Measurements from ENCODE around the gene RNF112.

The RNF112 gene

DNA sequence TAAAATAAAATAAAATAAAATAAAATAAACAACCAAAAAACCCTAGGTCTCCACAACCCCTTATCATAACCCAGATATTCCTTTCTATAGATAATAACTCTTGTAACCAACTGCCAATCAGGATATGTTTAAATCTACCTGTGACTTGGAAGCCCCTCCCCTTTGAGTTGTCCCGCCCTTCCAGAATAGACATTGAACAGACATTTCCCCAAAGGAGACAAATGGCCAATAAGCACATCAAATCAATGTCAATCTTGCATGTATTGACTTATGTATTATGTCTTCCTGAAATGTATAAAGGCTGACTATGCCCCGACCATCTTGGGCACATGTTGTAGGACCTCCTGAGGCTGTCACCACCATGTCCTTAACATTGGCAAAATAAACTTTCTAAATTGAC, 34.2 kb upstream of the RNF112 start:
- DNase-seq = no peak

DNA sequence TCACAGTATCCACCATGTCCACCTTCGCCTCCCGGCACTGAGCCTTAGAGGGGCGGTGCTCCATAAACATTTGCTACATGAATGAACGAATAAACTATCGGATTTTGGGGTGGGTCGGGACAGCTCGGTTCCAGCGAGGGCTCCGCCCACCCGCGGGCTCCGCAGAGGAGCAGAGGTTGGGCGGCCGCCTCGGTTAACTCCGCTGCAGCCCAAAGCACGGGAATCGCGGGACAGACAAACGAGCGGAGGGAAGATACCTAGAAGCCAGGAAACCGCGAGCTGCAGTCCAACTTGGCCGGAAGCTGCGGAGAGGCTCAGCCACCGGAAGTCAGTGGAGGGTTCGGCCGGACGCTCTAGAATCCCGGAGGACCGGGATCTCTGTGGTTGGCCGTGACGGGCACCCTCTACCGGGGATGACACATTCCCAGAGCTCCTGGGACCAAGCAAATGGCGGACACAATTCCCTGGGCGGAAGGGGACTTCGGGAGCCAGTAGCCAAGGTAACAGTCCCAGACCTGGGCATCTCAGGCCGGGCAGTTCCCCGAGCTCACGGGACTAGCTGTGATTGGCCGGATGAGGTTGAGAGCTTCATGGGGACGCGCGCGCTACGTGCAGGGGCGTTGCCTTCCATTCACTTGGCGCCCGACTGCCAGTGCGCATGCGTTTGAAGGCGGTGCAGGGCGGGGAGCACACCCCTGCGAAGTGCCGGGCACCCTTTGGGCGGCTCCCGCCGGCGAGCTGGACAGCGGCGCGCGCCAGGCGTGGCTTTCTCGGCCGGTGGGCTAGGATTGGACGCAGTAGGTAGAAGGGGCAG, 33.2 kb upstream of the RNF112 start:
- peak; percentile 93 for DNase-seq

DNA sequence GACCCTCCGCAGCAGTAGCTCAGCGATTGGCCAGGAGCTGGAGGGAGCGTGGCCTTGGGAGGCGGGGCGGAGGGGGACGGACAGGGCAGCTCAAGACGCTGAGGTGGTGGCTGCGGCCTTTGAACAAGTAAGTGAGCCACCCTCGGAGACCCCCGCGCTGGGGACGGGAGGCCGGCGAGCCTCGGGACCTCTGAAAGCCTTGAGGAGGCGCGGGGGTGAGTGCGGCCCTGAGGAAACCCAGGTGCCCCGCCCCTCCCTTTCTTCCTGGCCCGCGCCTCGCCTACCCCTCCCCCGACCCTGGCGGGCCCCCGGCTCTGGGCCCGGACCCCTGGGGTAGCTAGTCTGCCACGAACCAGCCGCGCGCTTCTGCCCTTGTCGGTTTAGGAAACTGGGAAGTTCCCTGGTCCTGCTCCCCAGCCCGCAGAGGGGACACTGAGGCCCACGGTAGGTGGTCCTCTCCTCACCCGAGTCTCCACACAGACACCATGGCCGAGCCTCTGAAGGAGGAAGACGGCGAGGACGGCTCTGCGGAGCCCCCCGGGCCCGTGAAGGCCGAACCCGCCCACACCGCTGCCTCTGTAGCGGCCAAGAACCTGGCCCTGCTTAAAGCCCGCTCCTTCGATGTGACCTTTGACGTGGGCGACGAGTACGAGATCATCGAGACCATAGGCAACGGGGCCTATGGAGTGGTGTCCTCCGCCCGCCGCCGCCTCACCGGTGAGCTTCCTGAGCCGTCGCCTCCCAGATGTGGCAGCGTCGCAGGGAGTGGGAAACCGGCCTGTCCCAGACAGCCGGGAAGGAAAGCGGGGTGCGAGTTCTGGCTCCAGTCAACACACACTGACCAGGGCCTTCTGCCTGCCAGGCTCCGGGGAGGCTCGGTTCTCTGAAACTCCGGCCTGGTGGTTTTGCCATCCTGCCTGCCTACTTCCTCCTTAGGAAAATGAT, 32.3 kb upstream of the RNF112 start, which contains the start of gene MAPK7:
MAPK7 (plus strand) TSS at position 83 of the 945 bp plus-strand sequence; CDS start at position 486, 403 bp downstream.
- no peak for DNase-seq

DNA sequence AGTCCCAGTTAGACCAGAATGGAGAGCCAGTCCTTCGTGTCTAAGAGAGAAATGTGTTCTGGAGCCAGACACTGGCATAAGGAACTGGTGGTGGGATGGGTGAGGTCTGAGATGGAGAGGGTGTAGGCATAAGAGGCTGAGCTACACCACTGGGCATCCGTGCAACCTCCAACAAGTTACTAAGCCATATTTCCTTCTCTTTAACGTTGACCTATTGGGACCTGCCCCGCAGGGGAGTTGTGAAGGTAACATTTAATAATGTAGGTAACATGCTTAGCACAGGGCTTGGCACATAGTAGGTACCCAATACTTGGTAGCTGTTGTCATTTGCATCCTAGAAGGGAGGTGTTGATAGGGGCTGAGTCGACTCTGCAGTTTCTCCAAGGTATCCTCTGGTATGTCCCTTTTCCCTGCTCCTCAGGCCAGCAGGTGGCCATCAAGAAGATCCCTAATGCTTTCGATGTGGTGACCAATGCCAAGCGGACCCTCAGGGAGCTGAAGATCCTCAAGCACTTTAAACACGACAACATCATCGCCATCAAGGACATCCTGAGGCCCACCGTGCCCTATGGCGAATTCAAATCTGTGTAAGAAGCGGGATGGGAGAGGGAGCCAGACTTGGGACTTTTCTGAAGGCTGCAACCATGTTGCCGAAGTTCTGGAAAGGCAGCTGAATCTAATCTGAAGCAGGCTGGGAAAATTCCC, 31.5 kb upstream of the RNF112 start:
- DNase-seq = no peak

DNA sequence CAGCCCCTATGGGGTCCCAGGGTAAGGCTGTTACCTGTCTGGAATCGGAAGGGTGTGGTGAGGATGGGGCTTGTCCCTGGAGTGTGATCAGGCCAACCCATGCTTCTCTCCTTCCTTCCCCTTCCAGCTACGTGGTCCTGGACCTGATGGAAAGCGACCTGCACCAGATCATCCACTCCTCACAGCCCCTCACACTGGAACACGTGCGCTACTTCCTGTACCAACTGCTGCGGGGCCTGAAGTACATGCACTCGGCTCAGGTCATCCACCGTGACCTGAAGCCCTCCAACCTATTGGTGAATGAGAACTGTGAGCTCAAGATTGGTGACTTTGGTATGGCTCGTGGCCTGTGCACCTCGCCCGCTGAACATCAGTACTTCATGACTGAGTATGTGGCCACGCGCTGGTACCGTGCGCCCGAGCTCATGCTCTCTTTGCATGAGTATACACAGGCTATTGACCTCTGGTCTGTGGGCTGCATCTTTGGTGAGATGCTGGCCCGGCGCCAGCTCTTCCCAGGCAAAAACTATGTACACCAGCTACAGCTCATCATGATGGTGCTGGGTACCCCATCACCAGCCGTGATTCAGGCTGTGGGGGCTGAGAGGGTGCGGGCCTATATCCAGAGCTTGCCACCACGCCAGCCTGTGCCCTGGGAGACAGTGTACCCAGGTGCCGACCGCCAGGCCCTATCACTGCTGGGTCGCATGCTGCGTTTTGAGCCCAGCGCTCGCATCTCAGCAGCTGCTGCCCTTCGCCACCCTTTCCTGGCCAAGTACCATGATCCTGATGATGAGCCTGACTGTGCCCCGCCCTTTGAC, 30.3 kb upstream of the RNF112 start:
- no peak for DNase-seq

DNA sequence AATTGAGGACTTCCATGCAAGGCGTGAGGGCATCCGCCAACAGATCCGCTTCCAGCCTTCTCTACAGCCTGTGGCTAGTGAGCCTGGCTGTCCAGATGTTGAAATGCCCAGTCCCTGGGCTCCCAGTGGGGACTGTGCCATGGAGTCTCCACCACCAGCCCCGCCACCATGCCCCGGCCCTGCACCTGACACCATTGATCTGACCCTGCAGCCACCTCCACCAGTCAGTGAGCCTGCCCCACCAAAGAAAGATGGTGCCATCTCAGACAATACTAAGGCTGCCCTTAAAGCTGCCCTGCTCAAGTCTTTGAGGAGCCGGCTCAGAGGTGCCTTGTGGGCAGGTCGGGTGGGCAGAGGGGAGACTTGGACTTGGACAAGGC, 29.7 kb upstream of the RNF112 start:
- DNase-seq = no peak

DNA sequence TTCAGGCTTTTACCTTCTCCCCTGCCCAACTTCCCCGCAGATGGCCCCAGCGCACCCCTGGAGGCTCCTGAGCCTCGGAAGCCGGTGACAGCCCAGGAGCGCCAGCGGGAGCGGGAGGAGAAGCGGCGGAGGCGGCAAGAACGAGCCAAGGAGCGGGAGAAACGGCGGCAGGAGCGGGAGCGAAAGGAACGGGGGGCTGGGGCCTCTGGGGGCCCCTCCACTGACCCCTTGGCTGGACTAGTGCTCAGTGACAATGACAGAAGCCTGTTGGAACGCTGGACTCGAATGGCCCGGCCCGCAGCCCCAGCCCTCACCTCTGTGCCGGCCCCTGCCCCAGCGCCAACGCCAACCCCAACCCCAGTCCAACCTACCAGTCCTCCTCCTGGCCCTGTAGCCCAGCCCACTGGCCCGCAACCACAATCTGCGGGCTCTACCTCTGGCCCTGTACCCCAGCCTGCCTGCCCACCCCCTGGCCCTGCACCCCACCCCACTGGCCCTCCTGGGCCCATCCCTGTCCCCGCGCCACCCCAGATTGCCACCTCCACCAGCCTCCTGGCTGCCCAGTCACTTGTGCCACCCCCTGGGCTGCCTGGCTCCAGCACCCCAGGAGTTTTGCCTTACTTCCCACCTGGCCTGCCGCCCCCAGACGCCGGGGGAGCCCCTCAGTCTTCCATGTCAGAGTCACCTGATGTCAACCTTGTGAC, 29.1 kb upstream of the RNF112 start:
- DNase-seq = no peak

DNA sequence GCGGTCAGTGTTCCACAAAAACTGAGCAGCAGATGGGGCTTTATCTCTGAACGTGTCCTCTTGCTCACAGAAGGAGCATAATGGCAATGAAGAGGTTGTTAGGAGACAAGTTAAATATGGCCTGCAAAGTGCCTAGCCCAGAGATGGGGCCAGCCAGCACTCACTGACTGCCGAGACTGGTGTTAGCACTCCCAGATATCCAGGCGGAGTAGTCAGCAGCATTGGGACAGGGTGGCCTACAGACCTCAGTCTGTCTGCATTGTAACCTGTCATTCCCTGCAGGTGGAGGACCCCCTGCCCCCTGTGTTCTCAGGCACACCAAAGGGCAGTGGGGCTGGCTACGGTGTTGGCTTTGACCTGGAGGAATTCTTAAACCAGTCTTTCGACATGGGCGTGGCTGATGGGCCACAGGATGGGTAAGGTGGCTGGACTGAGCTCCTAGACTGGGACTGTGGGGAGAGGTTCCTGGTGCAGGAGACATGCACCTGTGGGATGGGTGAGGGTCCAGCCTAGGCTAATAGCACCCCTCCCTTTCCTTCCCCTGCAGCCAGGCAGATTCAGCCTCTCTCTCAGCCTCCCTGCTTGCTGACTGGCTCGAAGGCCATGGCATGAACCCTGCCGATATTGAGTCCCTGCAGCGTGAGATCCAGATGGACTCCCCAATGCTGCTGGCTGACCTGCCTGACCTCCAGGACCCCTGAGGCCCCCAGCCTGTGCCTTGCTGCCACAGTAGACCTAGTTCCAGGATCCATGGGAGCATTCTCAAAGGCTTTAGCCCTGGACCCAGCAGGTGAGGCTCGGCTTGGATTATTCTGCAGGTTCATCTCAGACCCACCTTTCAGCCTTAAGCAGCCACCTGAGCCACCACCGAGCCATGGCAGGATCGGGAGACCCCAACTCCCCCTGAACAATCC, 28.2 kb upstream of the RNF112 start:
- no peak for DNase-seq

DNA sequence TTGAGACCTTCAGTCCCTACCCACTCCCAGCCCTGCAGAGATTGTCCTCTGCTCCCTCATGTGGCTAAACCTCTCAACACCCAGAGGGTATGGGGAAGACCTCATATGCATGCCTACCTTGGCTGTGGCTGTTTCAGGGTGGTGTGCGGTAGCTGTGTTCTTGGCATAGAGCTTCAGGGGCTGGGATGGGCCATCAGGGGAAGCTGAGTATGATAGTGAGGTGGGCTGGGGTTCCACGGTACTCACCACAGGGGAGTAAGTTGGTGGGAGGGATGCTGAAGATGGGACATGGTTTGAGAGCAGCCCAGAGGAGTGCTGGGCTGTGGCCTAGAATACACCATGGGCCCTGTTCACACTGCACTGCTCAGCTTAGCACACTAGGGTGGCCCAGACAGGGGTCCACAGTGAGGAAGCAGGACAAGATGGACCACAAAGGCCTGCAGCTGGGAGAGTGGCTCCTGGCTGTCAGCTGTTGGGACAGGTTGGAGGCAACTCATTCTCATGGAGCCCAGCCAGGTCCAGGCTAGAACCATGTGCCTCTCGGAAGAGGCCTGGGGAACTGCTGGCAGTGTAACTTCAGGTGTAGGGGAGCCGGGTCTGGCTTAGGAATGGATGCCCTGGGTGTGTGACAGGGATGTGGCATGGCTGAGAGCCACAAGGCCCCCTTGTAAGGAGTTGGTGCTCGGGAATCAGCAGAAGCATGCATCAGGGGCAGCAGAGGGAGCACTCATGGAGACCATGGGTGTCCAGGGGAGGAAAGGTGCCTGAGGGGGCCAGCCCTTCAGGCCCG, 27.2 kb upstream of the RNF112 start:
- no peak for DNase-seq

DNA sequence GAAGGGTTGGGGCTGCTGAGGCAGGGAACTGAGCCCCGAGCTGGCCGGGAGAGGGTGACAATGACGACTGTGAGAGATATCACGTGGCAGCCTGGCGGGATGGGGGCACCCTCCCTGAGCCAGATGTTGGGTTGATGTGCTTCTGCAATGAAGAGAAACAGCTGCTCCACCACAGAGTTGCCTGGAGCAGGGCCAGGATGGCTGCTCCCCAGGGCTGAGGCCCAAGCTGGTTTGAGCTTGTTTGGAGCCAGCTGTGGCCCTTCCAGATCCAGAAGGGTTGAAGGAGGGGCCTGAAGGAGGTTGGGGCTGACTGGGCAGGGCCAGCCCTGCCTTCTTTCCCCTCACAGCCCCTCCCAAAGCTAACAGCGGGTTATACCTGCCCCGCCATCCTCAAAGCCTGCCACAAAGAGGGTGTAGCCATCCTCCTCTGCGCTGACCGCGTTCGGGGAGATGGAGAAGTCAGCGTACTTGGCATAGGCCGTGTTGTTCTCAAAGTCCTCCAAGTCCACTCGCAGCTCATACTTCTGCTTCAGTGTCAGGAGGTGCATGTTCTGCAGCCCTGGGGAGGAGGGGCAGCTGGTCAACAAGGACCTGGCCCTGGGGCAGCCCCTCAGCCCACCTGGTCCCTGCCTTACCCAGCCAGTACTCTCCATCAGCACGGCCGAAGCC, 26.2 kb upstream of the RNF112 start:
- no peak for DNase-seq

DNA sequence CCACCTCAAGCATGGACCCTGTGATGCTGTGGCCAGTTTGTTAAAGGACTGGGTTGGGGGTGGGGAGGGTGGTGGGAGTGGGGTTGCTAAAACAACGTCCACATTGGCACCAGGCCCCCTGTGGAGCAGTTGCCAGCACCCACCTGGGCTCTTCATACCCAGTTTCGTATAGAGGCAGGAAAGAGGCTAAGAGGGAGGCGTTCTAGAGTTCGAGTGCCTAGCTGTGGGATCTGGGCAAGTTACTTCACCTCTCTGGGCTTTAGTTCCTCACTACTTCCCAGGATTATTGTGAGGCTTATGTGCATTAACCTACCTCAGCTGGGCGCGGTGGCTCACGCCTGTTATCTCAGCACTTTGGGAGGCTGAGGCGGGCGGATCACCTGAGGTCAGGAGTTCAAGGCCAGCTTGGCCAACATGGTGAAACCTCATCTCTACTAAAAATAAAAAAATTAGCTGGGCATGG, 25.5 kb upstream of the RNF112 start:
- no peak for DNase-seq

DNA sequence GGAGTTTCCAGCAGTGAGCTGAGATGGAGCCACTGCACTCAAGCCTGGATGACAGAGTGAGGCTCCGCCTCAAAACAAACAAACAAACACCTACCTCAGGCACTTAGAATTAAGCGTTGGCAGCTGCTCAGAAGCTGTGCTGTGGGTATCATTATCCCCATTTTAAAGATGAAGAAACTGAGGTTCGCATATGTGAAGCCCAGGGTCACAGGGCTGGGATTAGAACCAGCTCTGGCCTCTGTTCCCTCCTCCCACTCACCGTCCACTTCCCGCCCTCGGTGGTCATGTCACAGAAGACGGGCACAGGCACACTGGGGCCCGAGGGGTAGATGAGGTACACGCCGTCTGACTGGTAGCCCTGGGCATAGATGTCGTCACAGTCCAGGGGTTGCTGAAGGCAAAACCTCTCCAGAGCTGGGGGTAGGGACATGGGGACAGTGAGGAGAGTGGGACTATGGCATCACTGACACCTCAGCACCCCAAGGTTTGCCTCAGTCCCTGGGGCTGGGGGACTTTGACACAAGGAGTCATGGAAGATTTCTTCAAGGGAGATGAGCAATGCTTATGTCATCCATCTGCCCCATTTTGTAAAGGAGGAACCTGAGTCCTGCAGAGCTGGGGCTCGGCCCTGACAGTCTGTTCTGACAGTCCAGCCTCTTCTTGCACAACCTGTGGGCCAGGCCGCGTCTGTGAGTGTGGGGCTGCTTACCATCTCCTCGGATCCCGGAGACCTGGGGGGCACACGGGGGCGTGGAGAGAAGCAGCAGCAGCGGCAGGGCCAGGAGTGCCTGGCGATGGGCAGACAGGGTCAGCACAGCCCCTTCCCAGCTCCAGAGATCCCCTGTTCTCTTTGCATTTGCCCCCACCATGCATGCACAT, 24.7 kb upstream of the RNF112 start:
- DNase-seq = no peak

DNA sequence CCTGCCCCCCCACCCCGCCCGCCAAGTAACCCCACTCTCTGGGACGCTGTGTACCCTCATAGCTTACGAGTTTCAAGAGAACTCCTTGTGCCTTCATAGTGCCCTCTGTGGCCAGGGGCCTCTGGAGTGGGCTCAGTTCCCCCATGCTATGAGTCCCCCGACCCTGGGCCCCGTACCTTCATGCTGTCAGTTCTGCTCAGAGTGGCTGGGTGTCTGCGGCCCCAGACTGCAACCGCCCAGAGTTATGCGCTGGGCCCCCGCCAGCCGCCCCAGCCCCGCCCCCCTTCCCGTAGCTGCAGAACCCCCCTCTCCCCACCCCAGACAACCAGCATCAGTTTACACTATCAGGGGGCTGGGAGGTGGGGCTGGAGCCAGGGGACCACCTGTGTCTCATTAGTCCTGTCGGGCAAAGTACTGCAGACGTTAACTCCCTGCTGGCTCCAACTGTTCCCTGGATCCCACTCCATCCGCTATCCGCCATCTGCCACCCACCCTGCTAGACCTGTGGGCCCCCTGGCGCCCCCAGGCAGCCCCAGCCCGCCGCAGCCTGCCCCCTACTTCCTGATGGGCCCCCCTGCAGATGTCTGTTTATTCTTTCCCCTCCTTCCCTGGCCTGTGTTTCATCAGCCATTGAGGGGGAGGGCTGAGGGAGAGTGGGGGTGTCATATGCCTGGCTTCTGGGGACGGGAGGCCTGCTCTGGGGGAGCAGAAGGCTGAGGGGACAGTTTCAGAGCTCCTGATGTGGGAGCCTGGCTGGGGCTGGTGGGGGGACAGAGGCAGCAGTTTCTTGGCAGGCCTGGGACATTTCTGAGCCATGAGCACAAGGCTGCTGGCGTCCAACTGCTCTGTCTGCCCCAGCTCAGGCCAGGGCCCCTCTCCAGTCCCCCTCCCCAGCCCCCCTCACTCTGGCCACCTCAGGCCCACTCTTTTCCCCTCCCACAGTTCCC, 23.8 kb upstream of the RNF112 start, which contains the start of gene MFAP4:
MFAP4 (minus strand) TSS at position 217 of the 947 bp plus-strand sequence; CDS start at position 182, 35 bp downstream.
- DNase-seq = no peak

DNA sequence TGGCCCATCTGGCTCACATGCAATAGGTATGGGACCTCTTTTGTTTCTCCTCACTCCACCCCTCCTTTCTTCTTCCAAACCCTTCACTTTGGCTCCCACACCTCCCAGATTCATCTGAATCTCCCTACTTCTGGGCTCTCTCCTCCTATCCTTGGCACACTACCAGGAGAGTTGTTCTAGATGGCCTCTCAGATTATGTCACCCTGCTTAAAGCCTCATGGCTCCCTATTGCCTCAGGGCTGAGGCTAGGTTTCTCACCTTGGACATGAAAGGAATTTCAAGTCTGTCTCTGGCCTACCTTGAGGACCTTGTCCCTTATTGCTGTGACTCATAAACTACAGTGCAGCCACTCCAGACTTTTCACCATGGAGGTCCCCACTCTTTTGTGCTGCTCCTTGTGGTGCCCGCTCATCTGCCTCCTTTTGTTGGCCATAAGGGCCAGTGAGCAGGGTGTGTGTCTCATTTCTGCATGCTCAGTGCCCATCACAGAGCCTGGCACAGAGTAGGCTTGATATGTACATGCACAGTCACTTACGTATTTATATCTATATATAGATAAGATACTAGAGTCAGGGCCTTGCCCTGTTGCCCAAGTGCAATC, 23.0 kb upstream of the RNF112 start:
- DNase-seq = no peak

DNA sequence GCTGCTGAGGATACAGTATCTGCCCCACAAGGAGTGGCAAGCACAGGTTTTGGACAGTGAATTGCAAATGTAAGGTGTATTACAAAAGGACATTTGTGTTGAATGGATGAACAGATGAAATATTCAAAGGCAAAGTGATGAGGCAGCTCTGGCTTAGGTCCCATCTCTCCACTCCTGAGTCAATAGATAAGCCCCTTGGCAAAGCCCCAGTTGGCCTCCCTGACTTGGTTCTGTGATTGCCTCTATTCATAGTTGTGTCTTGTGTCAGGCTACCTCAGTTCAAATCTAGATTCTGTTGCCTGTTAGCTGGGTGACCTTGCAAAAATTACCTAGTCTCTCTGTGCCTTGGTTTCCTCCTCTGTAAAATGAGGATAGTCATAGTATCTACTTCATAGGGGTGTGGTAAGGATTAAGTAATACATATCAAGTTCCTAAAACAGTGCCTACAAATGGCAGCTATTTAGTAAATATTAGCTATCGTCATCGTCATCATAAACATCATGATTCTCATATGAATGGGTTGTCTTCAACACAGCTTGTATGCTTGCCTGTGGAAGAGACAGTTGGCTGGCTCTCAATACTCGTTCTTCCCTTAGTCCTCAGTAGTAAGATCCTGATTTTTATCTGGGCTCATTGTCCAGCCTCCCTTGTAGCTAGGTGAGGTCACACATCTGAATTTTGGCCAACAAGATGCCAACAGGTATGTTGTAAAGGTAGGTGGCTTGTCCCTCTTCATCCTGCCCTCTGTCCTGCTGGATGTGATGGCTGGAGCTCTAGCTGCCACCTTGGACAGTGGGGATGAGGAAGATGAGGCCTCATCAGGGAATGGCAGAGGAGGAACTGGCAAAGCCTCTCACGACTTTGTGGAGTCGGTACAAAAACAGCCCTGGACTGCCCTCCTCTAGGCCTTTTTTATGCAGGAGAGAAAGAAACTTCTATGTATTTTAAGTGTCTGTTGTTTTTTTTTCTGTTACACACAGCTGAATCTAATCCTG, 21.9 kb upstream of the RNF112 start:
- DNase-seq = no peak
